GM21447 (cell line): ENCODE data around the gene SURF2.
A peak's percentile ranks its signal among the peaks of the same experiment; 100 is the strongest.

Experiments used
- ATAC-seq: cut with Tn5 transposase; IDR thresholded peaks from one replicate; pipeline ENCODE4 v1.9.1; 2021; ENCODE audit not compliant: unreplicated experiment

The SURF2 gene

GRCh38 chr9:133353548-133353947 is 2.8 kb upstream of the SURF2 start:
- no peak for ATAC-seq

DNA sequence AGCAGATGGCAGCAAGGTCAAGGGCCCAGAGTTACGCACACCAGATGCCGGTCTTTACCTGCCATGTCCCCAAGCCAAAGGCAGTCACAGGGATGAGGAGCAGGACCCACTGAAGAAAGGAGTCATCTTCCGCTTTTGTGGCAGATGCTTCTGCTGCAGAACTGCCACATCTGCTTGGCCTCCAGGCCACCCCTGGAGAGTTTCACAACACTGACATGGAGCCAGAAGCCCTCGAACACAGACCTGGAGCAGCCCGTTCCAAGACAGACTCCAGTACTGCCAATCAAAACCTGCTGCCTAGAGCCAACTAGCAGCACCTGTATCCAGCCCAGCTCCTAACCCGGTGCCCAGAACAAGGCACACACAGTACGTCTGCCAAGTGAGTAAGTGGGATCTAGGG is 1.6 kb upstream of the SURF2 start:
- ATAC-seq = no peak

DNA sequence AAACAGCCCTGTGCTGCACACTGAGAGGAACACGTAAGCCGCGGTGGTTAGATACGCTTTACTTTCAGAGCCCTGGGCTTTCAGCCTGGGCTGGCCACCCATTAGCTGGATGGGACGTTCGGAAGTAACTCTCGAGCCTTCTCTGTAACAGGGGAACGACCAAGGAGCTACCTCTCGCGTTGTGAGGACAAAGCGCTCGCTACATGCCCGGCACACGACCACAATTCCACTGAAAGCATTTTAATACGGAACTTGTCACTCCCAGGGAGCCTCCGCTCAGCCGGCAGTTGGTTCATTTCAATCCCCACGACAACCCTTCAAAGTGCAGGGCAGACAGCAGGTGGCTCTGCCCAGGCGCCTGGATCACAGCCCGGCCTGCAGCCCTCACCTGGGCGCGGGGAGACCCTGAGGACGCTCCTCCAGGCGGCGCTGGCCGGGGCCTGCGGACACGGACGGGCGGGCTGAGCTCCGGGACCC is 431 bp upstream of the SURF2 start:
- peak; percentile 27 for ATAC-seq

DNA sequence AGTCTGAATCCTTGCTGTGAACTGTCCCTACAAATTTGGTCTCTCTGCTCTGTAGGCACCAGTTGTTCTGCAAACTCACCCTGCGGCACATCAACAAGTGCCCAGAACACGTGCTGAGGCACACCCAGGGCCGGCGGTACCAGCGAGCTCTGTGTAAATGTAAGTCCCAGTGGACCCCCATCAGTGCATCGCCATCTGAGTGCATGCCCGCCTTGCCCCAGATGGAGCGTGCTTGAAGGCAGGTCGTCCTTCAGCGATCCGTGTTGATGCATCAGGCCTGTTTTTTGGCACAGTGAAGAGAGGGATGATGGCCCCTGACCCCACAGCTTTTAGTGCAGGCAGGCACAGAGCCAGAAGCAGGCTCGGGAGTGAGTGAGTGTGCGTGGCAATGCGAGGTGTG is 1.3 kb downstream of the SURF2 start:
- no peak for ATAC-seq

GRCh38 chr9:133359399-133360175 is 3.2 kb downstream of the SURF2 start:
- no peak for ATAC-seq

- no peak for ATAC-seq
Measured at GRCh38 chr9:133360400-133361393, 4.3 kb downstream of the SURF2 start.

DNA sequence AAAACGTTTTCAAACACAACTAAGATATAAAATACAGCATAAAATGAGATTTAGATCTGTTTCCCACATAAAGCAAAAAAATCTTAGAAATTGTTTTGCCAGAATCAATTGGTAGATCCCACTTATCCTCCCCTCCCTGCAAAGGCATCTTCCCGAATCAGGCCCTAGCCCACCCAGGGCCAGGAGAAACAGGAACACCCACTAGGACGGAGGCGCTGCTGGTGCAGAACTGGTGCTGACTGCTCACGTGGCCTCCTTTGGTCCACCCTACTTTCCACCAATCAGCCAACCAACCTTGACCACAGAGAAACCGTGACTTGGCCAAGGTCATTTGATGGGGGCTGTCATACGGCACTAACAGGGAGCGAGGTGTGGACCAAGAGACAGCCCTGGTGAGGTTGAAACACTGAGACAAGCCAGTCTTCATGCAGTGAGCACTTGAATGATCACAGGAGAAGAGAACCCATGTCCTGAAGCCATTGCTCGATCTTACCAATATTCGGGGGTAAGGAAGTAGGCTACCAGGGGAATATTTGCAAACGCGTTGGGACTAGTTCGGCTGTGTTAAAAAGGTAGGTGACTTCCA is 5.2 kb downstream of the SURF2 start:
- ATAC-seq = no peak

- ATAC-seq = no peak
Measured at GRCh38 chr9:133362359-133363044, 6.2 kb downstream of the SURF2 start.

DNA sequence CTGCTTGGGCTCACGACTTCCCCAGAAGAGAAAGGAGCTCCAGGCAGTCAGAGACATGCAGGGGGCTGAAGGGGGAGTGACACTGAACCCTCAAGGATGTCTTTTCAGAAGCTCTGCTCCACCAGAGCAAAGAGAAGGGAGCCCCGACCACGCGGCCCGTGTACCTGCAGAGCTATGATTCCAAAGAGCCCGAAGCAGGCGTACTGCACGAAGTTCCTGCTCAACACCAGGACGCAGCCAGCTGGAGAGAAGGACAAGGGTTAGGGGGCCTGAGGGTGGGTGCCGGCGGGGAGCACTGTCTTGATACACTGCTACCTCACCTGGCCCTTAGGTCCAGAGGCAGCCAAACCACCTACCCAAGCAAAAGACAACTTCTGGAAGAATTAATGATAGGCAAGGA is 10.1 kb downstream of the SURF2 start:
- no peak for ATAC-seq

DNA sequence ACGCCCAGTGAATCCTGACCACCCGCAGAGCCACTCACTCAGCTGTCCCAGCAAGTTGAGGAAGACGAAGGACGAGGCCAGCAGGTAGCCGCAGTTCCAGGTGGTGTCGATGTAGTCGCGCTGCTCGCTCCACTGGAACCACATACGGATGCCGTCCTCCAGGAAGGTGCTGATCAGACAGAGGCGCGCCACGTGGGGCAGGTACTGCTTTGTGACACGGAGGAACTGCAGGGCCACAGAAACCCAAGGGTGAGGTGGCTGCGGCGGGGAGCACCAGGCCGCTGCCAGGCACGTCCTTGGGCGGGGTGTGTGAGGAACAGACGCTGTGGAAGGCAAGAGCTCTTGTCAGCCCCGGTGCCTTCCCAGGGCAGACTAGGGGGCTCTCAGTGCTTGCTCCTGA is 10.9 kb downstream of the SURF2 start:
- ATAC-seq = no peak

DNA sequence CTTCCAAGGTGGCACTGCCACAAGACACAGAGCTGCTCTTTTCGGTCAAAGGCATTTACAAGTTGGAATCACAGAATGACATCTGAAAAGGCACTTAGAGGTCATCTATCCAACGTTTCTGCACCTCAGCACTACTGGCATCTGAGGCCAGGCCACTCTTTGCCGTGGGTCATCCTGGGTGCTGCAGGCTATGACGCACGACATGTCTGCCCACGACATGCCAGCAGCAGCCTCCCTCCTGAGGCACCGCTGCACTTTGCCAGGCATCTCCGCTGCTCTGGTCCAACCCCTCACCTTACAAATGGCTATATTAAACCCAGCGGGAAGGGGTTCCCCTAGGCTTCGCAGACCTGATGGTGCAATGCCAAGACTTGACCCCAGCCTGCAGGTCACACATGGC is 11.4 kb downstream of the SURF2 start:
- no peak for ATAC-seq

- ATAC-seq = no peak
Measured at GRCh38 chr9:133368249-133368881, 12.0 kb downstream of the SURF2 start.

- ATAC-seq = no peak
Measured at GRCh38 chr9:133369422-133369821, 13.1 kb downstream of the SURF2 start.

GRCh38 chr9:133369933-133370332 is 13.6 kb downstream of the SURF2 start:
- no peak for ATAC-seq

DNA sequence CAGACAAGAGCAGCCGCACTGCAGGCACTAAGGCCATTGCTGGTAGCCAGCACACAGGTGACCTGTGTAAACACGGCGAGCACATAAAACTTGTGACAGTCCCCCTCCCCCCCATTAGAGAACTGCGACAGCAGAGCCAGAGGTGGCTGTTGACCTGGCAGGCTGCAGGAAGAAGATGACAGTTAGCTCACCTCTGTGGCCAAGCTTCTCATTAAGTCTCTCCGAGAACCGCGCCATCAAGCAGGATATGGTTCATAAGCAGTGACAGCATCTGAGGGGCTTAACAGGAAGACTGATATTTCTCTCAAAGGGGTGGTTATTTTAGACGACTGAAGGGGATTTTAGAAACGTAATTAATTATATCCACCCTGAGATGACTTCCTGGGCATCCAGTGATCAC is 14.3 kb downstream of the SURF2 start:
- no peak for ATAC-seq

DNA sequence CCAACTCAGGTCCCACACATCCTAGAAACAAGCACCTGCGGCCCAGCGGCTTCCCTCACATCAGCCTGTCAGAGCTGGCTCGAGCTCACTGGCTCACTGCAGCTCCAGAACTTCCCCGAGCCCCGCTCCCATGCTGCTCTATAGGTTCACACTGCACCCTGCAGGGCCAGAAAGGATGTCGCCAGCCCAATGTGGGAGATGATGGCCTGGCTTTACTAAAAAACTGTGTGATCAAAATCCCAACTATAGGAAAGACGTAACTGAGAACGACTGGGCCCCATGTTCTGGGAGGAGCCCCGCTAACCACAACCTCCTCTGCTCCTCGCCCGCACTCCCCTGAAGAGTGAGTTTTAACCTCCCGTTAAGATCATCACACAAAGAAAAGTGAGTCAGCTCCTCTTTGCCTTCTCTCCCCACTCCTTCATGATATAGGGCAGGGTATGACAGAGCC is 14.9 kb downstream of the SURF2 start:
- no peak for ATAC-seq

- no peak for ATAC-seq
Measured at GRCh38 chr9:133372144-133372543, 15.8 kb downstream of the SURF2 start.

DNA sequence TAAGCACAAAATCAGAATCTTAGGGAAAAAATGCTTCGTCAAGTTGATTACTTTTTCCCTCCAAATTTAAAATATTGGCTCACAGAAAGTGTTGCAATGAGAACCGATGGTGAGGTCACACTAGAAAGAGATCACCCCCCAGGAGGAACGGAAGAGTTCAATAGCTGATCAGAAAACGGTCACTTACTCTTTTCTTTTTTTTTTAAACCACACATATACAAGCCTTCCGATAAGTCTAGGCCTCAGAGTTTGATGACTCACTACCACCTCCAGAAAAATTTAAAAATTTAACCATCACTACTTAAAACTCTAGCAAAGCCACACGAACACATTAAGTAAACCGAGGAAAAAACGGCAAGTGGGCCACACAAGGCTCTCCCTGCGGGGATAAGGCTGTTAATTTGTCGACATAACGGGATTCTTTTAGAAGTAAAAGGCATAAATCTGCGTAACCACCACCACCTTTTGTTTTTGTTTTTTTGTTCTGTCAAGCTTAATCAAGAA is 18.3 kb downstream of the SURF2 start:
- ATAC-seq = no peak

GRCh38 chr9:133375116-133375723 is 18.9 kb downstream of the SURF2 start:
- ATAC-seq = peak; percentile 13
